HG03432 (cell line): ENCODE results near the gene LYZL4.

Experiments used
- ATAC-seq: cut with Tn5 transposase; IDR thresholded peaks from one replicate; pipeline ENCODE4 v1.9.1; 2021; ENCODE audit warnings: mild to moderate bottlenecking, moderate library complexity; ENCODE audit not compliant: unreplicated experiment

LYZL4 gene, protein sequence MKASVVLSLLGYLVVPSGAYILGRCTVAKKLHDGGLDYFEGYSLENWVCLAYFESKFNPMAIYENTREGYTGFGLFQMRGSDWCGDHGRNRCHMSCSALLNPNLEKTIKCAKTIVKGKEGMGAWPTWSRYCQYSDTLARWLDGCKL

DNA sequence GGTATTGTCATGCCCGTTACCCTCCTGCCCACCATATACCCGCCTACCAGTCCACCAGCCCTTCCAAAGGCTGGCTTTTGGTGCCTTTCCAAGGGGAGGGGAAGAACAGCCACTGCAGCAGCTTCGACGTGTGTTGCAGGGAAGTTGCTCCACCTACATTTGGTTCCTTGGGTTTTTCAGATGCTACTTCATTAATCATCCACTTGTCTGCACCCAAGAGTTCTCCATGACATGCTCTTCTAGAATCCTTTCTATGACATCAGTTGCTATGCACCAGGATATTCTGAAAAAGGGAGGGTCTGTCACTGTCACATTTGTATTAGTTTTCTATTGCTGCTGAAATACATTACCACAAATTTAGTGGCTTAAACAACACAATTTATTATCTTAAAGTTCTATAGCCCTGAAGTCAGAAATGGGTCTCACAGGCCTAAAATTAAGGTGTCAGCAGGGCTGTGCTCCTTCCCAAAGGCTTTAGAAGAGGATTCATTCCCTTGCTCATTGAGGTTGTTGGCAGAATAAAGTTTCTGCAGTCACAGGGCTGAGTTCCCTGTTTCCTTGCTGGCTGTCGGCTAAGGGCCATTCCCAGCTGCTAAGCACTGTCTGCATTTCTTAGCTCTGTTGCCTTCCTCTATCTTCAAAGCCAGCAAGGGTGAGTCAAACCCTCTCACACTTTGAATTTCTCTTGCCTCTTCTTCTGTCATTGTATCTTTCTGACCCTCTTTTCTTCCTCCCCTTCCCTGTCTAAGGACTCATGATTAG lies at the start of gene LYZL4:
LYZL4 (minus strand) TSS at position 241 of the 762 bp plus-strand sequence. CDS start 3,359 bp downstream, outside the sequence.
- ATAC-seq: no peak

DNA sequence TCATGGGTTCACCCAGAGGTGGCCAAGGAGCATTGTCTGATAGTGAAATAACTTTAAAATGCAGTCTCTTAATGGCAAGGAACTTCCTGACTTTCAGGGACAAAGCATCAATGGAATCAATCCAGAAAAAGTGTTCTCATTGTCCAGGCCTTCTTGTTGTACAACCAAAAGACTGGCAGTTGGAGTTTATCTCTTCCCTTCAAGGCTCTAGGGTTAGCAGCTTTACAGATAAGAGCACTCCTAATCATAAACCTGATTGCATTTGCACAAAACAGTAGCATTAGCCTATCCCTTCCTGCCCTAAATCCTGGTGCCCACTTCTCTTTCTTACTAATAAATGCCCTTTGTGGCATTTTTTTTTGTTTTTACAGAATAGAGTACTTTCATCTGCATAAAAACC lies 48.7 kb upstream of the LYZL4 start:
- no peak for ATAC-seq

DNA sequence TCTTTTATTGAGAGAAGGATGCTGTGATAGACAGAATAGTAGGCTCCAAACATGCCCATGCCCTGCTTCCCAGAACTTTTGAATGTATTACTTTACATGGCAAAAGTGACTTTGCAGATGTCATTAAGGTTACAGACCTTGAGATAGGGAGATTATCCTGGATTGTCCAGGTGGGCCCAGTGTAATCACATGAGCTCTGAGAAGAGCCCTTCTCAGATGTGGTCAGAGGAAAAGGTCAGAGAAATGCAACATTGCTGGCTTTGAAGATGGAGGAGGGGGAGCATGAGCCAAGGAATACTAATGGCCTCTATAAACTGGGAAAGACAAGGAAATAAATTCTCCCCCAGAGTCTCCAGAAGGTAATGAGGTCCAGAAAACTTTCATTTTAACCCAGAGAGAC lies 45.8 kb upstream of the LYZL4 start:
- no peak for ATAC-seq

DNA sequence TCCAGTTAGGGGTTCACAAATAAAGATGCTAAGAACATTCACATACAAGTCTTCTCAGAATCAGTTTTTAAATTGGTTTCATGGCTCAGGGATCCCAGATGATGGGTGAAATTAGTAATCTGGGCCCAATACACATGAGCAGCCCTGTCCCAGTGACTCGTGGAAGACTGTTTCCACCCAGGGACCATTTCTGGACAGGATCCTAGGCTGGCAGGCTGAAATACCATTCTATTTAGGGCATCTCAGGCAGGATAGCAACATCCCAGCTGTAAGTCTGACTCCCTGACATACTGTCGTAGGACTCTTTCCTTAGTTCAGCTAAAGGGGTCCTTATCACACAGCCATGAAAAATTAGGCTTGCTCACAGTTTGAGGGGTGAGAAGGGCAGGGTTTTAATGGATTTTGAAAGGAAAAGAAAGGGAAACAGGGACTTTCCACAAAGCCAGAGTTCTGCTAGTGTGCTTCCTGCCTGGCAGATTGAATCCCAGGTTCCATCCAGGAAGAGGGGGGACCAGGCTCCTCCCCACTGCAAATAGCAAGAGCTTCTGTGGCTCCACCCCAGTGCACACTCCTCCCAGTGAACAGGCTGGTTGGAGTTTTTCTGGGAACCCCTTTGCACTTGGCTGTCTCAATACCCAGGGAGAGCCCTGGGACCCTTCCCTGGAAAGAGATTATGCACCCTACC lies 41.3 kb upstream of the LYZL4 start:
- no peak for ATAC-seq

DNA sequence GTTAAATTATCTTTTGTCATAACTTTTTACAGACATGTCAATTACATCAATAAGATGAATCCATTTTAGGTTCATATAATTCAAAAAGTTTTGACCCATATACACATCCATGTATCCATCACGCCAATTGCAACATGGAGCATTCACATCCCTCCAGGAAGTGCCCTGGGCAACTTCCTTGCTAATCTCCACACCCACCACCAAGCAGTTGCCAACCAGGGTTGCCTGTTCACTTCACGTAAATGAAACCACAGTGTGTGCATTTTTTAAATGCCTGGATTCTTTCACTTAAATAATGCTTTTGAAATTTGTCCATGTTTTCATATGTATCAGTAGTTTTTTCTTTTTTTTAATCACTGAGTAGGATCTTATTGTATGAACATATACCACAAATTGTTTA lies 40.7 kb upstream of the LYZL4 start:
- no peak for ATAC-seq

DNA sequence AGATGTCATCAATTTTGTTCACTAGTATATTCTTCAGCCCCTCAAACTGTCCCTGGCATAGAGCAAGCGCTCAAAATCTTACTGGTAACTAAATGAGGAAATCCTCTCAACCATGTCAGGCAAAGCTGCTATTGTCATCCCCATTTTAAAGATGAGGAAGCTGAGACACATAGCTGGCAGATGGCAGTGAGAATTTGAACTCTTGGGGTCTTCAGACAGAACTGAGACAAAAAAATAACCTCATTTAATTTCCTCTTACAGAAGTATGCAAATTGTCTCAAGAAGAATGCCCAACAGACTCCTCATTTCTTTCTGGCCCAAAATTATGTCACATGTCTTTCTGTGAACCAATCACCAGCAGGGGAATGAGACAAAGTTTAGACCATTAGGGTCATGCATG lies 40.2 kb upstream of the LYZL4 start:
- ATAC-seq: no peak

DNA sequence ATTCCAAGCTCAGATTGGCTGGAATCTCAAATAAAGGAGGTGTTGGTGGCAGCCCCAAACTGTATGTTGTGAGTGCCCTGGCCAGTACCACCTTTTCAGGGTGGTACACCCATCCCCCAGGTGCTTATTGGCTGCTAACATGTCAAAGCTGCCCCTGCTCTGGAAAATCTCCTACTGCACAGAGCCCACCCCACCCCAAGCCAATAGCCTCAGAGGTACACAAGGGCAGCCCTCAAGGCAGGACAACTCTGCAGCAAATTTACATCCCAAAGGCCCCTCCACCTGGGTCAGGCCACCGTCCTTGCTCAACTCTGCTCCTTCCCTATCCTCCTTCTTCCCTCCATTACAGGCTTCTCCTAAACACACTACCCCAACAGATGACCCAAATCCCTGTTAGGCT lies 37.1 kb upstream of the LYZL4 start:
- ATAC-seq: no peak

DNA sequence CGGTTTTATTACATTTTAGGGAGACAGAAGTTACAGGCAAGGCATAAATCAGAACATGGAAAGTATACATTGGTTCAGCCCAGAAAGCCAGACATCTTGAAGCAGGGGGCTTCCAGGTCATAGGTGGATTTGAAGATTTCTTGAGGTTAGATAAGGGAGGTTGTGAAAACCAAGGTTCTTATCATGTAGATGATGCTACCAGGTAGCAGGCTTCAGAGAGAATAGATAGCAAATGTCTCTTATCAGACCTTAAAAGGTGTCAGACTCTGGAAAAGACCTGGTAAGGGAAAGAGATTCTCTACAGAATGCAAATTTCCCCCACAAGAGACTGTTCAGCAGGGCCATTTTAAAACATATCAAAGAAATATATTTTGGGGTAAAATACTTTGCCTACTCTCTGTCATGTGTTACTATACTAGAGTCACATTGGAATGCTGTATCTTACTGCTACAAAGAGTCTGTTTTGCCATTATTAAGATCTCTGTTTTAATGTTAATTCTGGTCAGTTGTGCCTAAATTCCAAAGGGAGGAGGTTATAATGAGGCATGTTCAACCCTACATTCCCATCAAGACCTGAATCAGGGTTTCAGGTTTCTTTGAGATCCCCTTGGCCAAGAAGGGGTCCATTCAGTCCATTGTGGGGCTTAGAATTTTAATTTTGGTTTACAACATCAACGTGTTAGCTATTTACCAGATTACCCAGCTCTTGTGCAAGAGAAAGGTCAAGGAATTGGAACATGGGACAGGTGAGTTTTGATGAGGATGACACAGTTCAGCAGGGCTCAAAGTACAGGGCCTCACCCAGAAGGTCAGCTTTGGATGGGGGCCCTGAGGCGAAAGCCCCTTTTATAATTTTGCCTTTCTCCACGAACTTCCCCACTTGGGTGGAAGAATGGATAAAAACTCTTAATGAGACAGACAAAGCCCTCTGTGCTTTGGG lies 36.0 kb upstream of the LYZL4 start:
- ATAC-seq: no peak

DNA sequence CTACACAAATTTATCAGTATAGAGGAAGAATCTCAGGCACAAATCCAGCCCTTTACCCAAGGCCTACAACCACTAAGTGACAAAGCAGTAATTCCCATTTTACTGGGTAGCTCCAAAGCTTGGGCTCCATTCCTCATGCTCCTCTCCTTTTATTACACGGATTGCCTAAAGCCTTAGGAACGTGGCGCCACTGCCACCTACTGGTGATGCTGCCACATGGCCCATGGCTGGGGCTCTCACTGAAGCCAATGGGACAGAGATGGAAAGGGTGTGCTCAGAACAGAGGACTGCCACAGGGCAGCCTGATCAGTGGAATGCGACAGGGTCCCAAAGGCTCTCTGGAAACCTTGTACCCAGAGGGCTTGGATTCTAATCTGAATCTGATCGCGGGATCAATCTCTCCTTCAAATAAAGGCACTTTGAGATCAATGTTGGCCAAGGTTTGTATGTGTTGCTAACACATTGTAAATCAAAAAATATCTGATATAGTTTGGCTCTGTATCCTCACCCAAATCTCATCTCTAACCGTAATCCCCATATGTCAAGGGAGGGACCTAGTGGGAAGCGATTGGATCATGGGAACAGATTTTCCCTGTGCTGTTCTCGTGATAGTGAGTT lies 33.5 kb upstream of the LYZL4 start:
- peak; percentile 80 for ATAC-seq

DNA sequence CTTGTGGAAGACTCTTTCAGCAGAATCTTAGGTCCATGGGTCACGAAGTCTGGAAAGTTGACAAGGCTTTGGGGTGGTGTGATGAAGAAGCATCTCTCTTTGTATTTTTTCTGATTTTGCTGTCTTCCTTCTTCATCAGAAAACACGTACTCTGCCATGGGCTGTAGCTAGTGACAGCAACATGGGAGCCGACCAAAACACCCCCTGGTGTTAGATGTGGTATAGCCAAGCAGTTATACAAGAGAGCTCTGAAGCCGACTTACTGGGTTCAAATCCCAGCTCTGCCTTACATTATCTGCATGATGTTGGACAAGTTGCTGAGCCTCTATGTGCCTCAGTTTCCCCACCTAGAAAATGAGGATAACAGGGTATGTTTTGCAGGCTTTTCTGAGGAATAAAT lies 32.9 kb upstream of the LYZL4 start:
- ATAC-seq: no peak

DNA sequence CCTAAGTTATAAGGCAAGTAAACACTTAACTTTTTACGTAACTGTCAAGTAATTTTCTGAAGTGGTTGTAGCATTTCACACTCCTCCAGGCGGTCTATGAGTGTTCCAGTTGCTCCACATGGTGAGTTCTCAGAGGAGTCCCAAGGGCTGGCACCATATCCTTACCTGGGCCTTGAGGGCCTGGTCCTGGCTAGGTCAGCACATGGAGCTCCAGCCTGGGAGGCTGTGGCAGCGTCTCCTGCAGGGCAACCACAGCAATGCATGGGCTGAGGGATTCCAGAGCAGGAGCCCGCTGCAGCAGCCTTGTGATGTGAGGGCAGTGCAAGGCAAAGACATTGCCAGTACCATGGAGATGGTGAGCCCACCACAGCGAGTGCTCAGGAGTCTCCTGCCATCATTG lies 32.2 kb upstream of the LYZL4 start:
- no peak for ATAC-seq

DNA sequence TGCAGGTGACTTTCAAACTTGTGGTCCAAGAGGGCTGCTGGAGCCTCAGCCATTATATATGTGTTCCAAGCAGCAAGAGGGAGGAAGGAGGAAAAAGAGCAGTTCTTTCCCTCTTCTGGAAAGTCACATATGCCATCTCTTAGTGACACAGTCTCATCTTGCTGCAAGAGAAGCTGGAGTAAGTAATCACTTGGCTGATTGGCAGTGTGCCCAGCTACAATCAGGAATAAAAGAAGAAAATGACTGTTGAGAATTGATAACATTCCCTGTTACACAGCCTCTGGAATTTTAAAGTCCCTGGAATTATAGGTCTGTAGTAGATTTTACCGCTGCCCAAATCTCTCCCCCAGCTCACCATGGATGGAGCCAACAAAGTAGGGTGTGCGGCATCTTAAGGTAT lies 31.4 kb upstream of the LYZL4 start:
- no peak for ATAC-seq

DNA sequence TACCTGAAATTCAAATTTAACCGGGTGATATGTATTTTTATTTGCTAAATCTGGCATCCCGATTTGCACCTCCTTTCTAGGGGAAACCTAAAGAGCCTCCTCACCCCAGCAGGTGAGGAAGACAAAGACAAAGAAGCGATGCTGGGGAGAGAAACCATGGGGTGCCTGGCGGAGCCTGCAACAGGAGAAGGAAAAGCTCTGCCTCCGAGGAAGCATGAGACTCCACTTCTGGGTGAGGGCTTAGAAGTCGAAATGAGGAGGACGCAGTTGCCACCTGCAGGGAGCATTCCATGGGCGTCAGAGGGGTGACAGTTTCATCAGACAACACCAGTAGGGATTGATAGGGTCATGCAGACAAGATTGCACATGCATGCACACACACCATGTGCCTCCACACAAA lies 30.5 kb upstream of the LYZL4 start:
- ATAC-seq: no peak

DNA sequence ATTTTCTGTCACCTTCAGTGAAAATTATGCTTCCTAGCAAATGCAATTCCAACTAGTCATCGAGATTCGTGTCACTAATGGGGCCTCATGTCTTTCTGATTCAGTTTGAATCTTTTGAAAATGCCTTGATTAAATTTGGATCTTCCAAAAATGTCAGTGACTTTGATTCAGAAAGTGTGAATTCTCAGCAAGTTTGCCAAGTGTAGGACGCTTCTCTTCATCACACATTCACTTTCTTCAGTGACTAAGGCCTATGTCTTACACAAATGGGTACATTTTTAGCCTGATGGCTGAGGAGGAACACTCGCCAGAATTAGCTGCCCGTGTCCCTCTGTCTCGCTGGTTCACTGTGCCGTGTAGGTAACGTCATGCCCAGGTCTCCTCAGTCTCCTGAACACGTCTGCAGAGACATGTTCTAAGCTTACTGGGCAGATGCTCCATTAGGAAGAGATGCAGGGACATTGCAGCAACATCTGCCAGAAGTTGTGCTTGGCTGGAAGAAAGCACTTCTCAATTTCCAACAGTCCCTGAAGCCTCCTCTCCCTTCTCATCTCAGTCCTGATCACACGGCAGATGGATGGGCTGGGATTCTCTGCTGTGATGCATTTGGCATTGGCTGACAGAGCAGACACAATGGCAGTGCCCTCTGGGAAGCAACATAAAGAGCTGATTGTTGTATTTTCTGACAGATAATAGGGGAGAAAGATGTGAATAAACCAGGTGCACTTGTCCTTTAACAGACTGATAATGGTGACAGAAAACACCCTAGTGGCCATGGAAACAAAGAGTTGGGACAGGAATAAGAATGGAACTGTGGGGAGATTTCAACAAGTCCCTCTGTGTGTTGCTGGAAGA lies 29.1 kb upstream of the LYZL4 start:
- no peak for ATAC-seq

DNA sequence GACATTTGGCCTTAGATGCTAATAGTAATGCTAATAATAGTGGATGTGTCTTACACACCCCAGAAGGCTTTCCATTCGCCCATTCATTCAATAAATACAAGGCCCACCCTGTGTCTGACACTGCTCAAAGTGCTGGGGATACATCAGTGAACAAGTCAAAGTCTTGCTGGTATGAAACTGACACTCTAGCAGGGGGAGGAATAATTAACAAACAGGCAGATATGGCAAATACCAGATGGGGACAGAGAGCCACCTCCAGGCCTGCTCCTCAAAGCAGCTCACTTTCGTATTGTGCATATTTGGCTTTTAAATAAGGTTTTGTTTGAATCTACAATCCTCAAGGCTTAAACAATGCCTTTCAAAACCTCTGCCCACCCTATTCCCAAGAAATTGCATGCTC lies 28.3 kb upstream of the LYZL4 start:
- no peak for ATAC-seq

DNA sequence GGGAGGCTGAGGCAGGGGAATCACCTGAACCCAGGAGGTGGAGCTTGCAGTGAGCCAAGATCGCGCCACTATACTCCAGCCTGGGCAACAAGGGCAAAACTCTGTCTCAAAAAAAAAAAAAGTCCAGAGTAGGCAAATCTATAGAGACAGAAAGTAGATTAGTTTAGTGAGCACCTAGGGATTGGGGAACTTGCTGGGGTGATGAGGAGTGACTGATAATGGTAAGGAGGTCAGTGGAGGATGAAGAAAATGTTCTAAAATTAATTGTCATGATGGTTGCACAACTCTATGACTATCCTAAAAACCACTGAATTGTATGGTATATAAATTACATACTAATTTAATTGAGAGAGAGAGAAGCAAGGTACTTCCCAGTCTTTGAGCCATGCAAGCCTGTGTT lies 27.8 kb upstream of the LYZL4 start:
- no peak for ATAC-seq

DNA sequence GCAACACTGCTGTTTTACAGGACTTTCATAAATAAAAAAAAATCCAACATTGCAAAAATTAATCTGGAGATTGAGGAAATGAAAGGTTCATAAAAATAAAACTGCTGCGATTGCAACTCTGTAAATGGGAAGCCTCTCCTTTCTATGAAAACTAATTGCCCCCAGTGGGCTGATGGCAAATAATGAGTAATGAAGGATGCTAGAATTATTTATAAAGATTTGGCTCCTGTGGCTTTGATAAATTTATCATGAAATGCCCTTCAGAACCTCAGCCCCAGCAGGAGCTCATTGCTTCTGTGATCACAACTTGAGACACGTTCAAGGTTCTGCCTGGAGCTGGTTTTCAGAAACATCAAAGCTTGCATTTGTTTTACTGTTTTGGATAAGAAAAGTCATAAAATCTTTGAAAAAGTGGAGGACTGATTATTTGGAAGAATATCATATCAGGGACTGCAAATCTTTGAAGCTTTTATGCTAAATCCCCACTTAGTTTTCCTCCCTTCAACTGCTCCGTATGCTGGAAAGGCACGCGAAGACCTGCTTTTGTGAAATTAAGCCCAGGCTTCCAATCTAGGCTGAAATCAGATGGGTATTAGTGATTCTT lies 24.5 kb upstream of the LYZL4 start:
- ATAC-seq: no peak

DNA sequence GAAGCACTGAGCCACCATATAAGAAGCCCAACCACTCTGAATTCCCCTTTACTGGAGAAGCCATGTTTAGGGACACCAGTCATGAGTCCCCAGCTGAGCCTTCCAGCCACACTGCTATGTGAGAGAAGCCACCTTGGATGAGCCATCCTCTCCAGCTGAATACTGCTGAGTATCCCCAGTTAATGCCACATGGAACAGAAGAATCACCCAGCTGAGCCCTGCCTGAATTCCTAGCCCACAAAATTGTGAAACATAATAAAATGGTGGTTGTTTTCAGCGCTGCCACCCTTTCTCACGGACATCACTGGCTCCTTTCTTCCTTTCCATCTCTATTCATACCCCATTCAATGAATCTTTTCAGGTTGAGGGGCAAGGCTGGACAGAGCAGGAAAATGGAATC lies 22.1 kb upstream of the LYZL4 start:
- no peak for ATAC-seq

DNA sequence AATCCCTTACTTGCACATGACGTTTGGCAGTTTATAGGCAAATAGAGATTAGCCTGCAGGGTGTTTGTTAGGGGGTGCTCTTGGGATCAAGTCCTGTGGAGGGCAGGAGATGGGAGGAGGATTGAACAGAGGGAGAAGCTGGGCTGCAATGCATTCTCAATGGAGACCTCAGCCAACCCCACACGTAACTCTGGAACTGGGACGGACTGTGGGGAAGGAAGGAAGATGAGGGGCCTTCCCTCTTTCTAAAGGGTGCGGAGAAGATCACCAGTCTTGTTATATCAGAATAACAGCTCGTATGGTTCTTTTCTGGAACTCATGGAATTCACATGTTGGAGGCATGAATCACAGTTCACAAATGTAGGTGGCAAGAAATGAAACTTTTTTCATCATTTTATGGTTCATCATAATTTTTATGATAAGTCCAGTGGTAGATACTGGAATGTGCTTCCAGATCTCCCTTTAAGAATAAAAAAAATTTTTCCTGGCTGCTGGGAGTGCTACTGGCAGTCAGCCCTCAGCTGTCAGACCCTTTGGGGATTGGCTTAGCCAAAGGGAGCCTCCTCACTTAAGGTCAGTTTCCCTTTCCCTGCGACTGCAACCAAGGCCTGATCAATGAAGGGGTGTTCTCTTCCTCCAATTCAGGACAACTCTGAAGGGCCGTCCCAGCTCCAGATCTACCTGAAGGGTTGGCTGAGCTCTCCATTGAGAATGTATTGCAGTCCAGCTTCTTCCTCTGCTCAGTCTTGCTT lies 20.5 kb upstream of the LYZL4 start:
- no peak for ATAC-seq
